ENCODE data around the gene HTN3. TPM values are rescaled to one million over a fixed set of nuclear protein-coding genes. Genes with fewer than 3 reads are reported as not detected.
"Not testable (repeated sequence)": the region's sequence is repeated elsewhere in the genome, so short reads cannot be mapped to it uniquely, and the experiment has no call there.

The HTN3 gene
- total RNA-seq, 2 donors from 2014 or later: not detected

GRCh38 chr4:70027011-70027410, 1.2 kb upstream of the HTN3 start:
- Histone ChIP-seq H3K36me3 (no peaks in the 10 kb centered on the region), H3K27me3 (replicated peaks; ENCODE audit: insufficient read depth) (no peaks in the 10 kb centered on the region), H3K4me3 (no peak overlapping the region), H3K27ac (no peak overlapping the region), H3K4me1 (ENCODE audit: control insufficient read depth in 1 of 2, low read depth in 2 of 2) (no peaks in the 10 kb centered on the region), H3K9me3 (no peaks in the 10 kb centered on the region)
- no peak for TF ChIP-seq CTCF (IDR thresholded peaks at IDR 0.05)
- ATAC-seq (ENCODE audit: insufficient number of reproducible peaks, low FRiP score, low read depth): no peak
- DNase-seq (ENCODE audit: low spot score): no peak

DNA sequence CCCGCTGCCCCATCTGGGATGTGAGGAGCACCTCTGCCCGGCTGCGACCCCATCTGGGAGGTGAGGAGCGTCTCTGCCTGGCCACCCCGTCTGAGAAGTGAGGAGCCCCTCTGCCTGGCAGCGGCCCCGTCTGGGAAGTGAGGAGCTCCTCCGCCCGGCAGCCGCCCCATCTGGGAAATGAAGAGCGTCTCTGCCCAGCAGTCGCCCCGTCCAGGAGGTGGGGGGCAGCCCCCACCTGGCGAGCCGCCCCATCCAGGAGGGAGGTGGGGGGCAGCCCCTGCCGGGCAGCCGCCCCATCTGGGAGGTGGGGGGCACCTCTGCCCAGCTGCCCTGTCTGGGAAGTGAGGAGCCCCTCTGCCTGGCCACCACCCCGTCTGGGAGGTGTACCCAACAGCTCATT, 9.3 kb downstream of the HTN3 start:
- not testable (repeated sequence) for H3K27ac ChIP-seq; H3K9me3 ChIP-seq; H3K4me3 ChIP-seq; H3K27me3 ChIP-seq (replicated peaks; ENCODE audit: insufficient read depth); H3K36me3 ChIP-seq; DNase-seq (ENCODE audit: low spot score); ATAC-seq (ENCODE audit: insufficient number of reproducible peaks, low FRiP score, low read depth); H3K4me1 ChIP-seq (ENCODE audit: control insufficient read depth in 1 of 2, low read depth in 2 of 2)

- not testable (repeated sequence) for H3K9me3 ChIP-seq; H3K4me1 ChIP-seq (ENCODE audit: control insufficient read depth in 1 of 2, low read depth in 2 of 2); ATAC-seq (ENCODE audit: insufficient number of reproducible peaks, low FRiP score, low read depth); H3K27ac ChIP-seq; DNase-seq (ENCODE audit: low spot score); H3K27me3 ChIP-seq (replicated peaks; ENCODE audit: insufficient read depth); H3K4me3 ChIP-seq; H3K36me3 ChIP-seq
Observed at GRCh38 chr4:70039928-70040327, 11.7 kb downstream of the HTN3 start.

GRCh38 chr4:70041652-70042286, 13.5 kb downstream of the HTN3 start:
- DNase-seq (ENCODE audit: low spot score) (no peak), ATAC-seq (ENCODE audit: insufficient number of reproducible peaks, low FRiP score, low read depth) (no peak)
- no peaks in the 10 kb centered on the region for H3K36me3 ChIP-seq
- TF ChIP-seq CTCF (IDR thresholded peaks at IDR 0.05): no peak
- H3K4me3 ChIP-seq: no peak overlapping the region
- no peaks in the 10 kb centered on the region for H3K9me3 ChIP-seq
- H3K27ac ChIP-seq: no peak overlapping the region
- no peaks in the 10 kb centered on the region for H3K27me3 ChIP-seq (replicated peaks; ENCODE audit: insufficient read depth)
- no peaks in the 10 kb centered on the region for H3K4me1 ChIP-seq (ENCODE audit: control insufficient read depth in 1 of 2, low read depth in 2 of 2)

DNA sequence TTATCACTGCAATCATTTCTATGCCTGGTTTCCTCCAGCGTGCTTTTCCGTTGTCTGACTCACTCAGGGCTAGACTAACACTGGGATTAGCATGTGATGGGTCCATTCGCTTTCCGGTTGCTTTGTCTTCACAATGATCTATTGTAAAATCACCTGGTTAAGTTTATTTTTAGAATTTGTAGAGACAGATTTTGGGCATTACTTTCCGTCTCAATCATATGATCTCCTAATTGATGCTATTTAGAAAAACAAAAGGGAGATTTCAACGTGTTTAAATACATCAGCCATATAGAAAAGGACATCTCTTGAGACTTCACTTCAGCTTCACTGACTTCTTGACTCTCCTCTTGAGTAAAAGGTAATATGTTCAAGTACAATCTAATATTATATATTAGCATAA, 21.9 kb downstream of the HTN3 start, which contains the start of gene HTN1:
HTN1 (plus strand) TSS at position 301 of the 400 bp plus-strand sequence. CDS start 2,639 bp downstream, outside the sequence.
- H3K4me3 ChIP-seq; H3K36me3 ChIP-seq; DNase-seq (ENCODE audit: low spot score); H3K4me1 ChIP-seq (ENCODE audit: control insufficient read depth in 1 of 2, low read depth in 2 of 2); H3K27me3 ChIP-seq (replicated peaks; ENCODE audit: insufficient read depth); H3K27ac ChIP-seq; ATAC-seq (ENCODE audit: insufficient number of reproducible peaks, low FRiP score, low read depth); H3K9me3 ChIP-seq: not testable (repeated sequence)

GRCh38 chr4:70056534-70056933, 28.3 kb downstream of the HTN3 start:
- DNase-seq (ENCODE audit: low spot score); H3K4me3 ChIP-seq: not testable (repeated sequence)

DNA sequence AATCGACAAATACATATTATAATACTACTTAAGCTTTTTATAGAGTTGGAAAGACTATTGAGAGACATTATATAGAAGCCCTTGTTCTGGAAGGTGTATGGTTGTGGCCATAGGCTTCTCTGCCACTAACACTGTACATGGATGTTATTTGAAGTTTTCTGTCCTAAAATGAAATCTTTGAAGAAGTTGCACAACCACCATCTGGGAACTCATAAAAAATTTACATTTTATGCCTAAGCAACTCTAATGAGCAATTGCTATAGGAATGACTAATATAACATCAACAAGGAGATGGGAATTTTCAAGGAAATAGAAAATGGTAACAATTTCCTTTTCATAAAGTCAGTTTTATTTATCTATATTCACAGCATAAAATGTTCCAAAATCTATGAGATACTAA, 29.4 kb downstream of the HTN3 start:
- H3K9me3 ChIP-seq: no peaks in the 10 kb centered on the region
- TF ChIP-seq CTCF (IDR thresholded peaks at IDR 0.05): no peak
- no peak overlapping the region for H3K27ac ChIP-seq
- no peak overlapping the region for H3K4me3 ChIP-seq
- H3K36me3 ChIP-seq: no peaks in the 10 kb centered on the region
- no peaks in the 10 kb centered on the region for H3K4me1 ChIP-seq (ENCODE audit: control insufficient read depth in 1 of 2, low read depth in 2 of 2)
- ATAC-seq (ENCODE audit: insufficient number of reproducible peaks, low FRiP score, low read depth) (no peak), DNase-seq (ENCODE audit: low spot score) (no peak)
- H3K27me3 ChIP-seq (replicated peaks; ENCODE audit: insufficient read depth): no peaks in the 10 kb centered on the region

More at GRCh38 chr4:70056534-70056933, 28.3 kb downstream of the HTN3 start:
- H3K27me3 ChIP-seq (replicated peaks; ENCODE audit: insufficient read depth); H3K9me3 ChIP-seq; H3K4me1 ChIP-seq (ENCODE audit: control insufficient read depth in 1 of 2, low read depth in 2 of 2); H3K27ac ChIP-seq; H3K36me3 ChIP-seq; ATAC-seq (ENCODE audit: insufficient number of reproducible peaks, low FRiP score, low read depth): not testable (repeated sequence)

All from thoracic aorta (tissue), 2 donors.